ENCODE data around the gene C1orf198.

The C1orf198 gene

DNA sequence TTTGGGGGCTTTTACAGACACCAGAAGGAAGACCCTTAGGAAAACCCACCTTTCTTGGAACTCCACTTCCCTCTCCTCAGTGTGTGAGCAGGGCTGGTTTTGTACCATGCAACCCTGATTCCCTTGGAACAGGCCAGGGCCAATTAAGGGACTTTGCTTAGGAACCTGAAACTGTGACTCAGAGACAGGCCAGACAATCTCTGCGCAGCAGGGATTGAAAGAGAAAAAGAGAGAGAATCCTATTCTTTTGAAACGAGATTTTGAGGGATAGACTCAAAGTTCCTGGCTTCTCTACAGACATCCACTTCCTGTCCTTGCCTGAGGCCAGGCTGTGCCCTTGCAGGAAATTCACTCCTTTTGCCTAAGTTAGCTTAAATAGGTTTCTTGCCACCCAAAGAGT is 23.1 kb upstream of the C1orf198 start:
- DNase-seq, result no peak

GRCh38 chr1:230884646-230885045 is 16.3 kb upstream of the C1orf198 start:
- DNase-seq, result no peak

DNA sequence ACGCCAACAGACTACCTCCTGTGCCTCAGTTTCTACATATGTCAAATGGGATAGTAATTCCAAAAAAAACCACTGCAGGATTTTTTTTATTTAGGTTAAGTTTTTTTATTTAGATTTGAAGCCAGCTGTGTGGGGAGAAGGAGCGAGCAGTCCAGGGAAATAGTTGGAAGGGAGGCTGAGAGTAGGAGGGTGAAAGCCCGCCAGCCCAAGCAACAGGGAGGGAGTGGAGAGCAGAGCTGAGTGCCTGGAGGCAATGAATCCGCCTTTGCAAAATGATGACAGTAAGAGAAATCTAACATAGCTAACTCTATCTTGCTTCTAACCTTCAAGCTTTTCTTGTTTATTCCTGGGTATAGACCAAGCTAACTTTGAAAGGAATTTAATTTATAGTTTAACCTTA is 15.6 kb upstream of the C1orf198 start:
- DNase-seq, result no peak

DNA sequence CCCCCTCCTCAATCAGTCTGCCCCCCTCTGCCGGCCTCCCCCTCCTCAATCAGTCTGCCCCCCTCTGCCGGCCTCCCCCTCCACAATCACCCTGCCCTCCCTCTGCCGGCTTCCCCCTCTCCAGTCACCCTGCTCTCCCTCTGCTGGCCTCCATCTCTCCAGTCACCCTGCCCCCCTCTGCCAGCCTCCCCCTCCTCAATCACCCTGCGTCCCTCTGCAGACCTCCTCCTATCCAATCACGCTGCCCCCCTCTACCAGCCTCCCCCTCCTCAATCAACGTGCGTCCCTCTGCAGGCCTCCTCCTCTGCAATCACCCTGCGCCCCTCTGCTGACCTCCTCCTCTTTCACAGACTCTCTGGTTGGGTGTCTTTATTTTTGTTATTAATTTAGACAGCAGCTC is 11.5 kb upstream of the C1orf198 start:
- no peak for DNase-seq

DNA sequence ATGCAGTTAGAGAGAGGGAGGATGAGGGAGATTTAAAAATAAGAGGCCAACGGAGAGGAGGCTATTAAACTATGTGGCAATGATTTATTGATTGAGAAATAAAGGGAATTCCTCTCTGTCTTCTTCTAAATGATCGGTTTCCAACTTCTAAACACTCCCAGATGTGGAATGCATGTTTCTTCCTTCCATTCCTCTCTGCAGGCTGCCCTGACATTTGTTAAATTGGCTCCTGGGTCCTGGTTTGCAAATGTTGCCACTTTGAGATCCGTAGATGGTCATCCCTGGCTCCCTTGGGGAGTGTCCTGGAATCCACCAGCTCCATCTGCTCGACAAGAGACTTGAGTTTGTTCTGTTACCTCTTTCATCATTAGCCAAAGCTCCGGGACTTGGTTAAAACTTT is 10.3 kb upstream of the C1orf198 start:
- no peak for DNase-seq

GRCh38 chr1:230877924-230878590 is 9.7 kb upstream of the C1orf198 start:
- no peak for DNase-seq

DNA sequence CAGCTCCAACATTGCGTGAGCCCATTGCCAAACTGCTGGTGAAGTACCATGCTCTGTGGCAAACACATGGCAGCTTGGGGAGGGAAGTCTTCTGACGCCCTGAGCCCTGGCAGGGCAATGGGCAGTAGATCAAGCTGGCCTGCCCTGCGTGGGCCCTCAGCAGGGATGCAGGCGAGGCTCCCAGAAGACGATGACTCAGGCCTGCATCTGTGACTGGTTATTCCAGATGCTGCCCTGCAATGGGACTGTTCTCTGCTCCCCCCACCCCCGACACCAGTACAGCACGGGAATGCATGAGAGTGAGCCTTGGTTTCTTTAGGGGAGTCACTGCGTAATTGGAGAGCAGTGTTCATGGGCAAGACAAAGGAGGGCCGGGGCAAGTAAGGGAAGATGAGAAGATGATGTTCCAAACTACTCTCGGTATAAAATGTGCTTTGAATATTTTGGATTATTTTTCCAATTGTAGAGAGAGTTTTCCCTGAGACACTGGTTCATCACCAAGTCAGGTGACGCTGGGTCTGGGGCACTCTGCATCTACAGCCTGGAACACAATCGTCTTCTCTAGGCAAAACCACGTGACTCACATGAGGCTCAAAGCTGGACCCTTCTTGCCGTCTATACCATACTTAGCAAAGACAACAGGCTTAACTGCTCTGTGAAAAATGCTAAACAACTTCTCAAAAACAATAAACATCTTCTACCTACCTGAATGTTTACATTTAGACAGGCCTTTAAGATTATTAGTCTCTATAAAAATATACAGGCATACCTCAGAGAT is 9.0 kb upstream of the C1orf198 start:
- no peak for DNase-seq

- no peak for DNase-seq
Measured at GRCh38 chr1:230876660-230877059, 8.3 kb upstream of the C1orf198 start.

- DNase-seq, result no peak
Measured at GRCh38 chr1:230875370-230875769, 7.0 kb upstream of the C1orf198 start.

DNA sequence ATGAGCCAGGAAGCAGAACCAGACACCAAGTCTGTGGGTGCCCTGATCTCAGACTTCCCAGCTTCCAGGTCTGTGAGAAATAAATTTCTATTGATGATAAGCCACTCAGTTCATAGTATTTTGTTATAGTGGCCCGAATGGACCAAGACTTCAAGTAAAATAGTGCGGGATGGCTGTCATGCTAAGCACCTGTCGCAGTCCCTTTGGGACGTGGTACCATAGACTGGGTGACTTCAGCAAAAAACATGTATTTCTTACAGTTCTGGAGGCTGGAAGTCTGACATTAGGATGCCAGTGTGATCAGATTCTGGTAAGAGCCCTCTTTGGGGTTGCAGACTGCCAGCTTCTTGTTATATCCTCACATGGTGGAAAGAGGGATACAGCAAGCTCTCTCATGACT is 2.6 kb upstream of the C1orf198 start:
- DNase-seq, result no peak

GRCh38 chr1:230869500-230869899 is 1.2 kb upstream of the C1orf198 start:
- DNase-seq, result no peak

- DNase-seq, result no peak
Measured at GRCh38 chr1:230868736-230869385, 540 bp upstream of the C1orf198 start.

GRCh38 chr1:230867101-230867902 is 1.0 kb downstream of the C1orf198 start:
- no peak for DNase-seq

DNA sequence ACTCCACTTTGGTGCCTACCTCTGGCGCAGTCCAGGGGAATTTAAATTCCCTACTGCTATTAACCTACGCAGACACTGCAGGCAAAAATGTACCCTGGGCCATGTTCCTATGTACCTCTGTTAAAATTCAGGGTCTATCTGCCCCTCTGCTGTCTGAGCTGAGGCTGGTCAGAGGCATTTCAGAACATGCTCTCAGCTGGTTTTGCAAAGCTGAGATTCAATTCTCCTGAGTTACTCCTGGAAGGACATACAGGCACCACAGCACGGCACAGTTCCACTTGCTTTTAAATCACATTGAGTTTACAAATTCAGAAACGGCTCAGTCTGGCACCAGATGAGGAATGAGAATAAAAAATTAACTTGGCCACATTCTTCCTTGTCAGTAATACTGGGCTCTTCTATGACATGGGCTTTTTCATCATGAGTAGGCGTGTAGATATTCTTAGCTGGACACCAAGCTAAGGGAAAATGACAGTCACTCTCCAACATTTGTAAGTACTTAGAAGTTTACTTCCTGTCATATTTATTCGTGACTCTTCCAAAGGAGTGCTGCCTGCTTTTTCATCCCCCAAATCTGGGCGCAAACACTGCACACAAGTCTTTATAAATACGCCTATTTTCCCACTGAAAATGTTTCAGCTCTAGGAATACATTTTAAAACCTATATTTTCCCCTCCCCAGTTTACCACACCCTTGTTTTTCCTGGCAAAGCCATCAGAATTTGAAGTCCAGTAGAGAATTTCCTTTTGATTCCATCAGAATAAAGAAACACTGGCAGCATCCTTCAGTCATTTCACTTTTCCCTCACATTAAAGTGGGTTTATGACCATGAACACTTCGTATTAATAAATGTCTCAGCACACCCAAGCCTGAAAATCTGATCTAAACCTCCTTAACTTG is 1.9 kb downstream of the C1orf198 start:
- DNase-seq, result no peak

DNA sequence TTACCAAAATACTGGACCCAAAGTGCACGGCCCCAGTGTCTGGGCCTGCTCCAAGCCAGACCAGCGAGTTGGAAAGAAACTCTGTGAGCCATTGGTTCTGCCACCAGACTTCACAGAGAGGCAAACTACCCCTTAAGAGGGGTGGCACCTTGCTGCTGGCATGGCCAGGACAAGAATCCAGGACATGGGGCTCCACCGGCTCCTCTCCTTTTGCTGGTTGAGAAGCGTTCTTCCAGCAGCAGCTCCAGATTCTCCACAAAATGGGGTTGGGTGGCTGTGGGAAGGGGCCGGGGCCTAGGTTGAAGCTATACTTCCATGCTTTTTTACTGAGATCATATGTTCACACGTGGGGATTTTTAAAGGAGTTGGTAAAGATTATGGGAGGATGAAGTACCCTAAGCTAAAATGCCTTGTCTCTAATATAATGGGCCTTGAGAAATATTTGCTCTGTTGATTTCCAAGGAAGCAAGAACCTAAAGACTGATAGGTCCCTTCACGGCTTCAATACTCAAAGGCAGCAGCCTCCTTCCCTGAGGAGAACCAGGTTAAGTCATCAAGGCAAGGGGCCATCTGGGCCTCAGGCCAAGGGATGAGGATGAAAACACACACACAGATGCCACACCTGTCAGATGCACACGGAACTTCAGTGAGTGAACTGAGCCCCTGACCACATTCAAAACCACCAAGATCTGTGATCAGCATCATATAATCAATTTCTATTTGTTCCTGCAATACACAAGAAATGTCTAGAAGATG is 3.1 kb downstream of the C1orf198 start:
- DNase-seq, result no peak

- no peak for DNase-seq
Measured at GRCh38 chr1:230864441-230864840, 3.9 kb downstream of the C1orf198 start.

DNA sequence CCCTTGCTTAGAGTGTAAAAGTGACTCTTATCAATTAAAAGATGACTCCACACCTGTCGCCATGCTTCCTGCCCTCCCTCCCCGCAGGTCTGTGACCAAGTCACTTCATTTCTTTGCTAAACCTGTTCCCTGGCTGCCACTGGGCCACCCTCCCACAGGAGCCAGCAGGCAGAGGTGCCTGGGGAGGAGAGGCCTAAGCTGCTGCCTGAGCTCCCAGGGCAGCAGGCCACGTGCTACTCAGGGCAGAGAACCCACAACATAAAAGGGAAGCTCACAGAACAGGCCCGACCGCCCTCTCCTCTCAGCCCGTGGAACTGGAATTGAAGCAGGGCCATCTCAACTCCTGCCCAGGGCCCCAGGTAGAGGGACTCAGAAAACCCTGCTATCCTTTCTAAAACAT is 4.9 kb downstream of the C1orf198 start:
- DNase-seq, result no peak

DNA sequence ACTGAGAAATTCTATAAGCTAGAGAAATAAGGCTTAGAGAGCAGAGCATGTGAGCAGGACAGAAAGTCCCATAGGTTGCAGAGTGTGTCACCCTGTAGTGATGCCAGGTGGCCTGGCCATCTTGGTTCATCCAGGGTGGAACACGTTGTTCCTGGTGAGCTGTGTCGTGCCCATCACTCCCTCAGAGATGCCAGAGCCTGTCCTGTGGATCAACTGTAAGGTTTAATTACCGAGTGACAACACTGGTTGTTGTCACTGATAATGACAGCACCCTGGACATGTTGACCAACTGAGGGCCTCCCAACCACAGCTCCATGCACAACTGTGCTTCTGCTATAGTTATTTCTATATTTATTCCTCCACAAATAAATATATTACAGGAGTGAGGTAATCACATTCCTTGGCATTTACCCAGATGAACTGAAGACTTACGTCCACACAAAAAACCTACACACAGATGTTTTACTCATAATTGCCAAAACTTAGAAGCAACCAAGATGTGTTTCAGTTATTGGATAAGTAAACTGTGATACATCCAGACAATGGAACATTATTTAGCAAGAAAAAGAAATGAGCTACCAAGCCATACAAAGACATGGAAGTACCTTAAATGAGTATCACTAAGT is 6.2 kb downstream of the C1orf198 start:
- no peak for DNase-seq

GRCh38 chr1:230861489-230861888 is 6.8 kb downstream of the C1orf198 start:
- DNase-seq, result no peak

DNA sequence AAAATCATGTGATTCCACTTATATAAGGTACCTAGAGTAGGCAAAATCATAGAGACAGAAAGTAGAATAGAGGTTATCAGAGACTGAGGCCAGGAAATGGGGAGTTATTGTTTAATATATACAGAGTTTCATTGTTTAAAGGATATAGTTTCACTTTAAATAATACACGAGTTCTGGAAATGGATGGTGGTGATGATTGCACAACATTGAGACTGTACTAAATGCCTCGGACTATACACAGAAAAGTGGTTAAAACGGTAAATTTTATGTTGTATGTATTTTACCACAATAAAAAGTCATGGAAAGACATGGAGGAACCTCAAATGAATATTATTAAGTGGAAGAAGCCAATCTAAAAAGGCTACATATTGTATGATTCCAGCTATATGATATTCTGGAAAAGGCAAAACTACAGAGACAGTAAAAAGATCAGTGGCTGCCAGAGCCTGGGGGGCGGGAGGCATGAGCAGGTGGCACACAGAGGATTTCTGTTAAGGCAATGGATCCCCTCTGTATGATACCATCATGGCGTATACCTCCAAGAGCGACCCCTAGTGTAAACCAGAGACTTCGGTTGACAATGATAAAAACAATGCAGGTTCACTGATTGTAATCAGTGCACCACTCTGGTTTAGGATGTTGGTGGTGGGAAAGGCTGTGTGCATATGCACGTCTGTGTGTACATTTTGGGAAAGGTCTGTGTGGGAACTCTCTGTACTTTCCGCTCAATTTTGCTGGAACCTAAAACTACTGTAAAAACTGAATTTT is 7.5 kb downstream of the C1orf198 start:
- DNase-seq, result no peak
